Lung (tissue), 16 donors: Measurements from ENCODE around the gene SLC10A3. TPM values are rescaled to one million over a fixed set of nuclear protein-coding genes. Genes with fewer than 3 reads are reported as not detected.
A peak's percentile ranks its signal among the peaks of the same experiment; 100 is the strongest.

Source experiments
- ATAC-seq: fragments of 200-7000 bp; cut with Tn5 transposase; one replicate; pipeline ENCODE4 v1.9.1; 2020; ENCODE audit warnings: moderate number of reproducible peaks; ENCODE audit not compliant: insufficient read depth, low FRiP score
- DNase-seq, 3 donors: peaks; one replicate each; pipeline ENCODE4 v3.0.0-alpha.2; 2013 to 2017
- H3K27ac ChIP-seq, 2 donors: one replicate each; pipeline ENCODE4 v1.5.1; 2013; ENCODE audit warnings: mild to moderate bottlenecking in 2 of 2, moderate library complexity in 2 of 2, control low read depth in 1 of 2, inconsistent platforms in 1 of 2, low read depth in 1 of 2, low read length in 1 of 2
- H3K27me3 ChIP-seq, 3 donors: one replicate each; pipeline ENCODE4 v1.5.1; 2013; ENCODE audit warnings: low read length in 2 of 3; ENCODE audit not compliant: control insufficient read depth in 3 of 3, insufficient read depth in 3 of 3
- H3K36me3 ChIP-seq, 4 donors: one replicate each; pipeline ENCODE4 v1.5.1; 2013; ENCODE audit warnings: low read length in 4 of 4, mild to moderate bottlenecking in 1 of 4, moderate library complexity in 1 of 4; ENCODE audit not compliant: control insufficient read depth in 4 of 4, insufficient read depth in 4 of 4
- H3K4me1 ChIP-seq, 5 donors: one replicate each; pipeline ENCODE4 v1.5.1; 2013; ENCODE audit warnings: low read length in 5 of 5, mild to moderate bottlenecking in 2 of 5, moderate library complexity in 1 of 5; ENCODE audit not compliant: control insufficient read depth in 5 of 5, insufficient read depth in 5 of 5
- H3K4me3 ChIP-seq: one replicate; pipeline ENCODE4 v1.5.1; 2013; ENCODE audit warnings: mild to moderate bottlenecking, control low read depth, moderate library complexity
- H3K9ac ChIP-seq, 2 donors: one replicate each; pipeline ENCODE4 v1.5.1; 2013; ENCODE audit warnings: low read length in 2 of 2, control low read depth in 1 of 2; ENCODE audit not compliant: insufficient read depth in 1 of 2
- H3K9me3 ChIP-seq, 4 donors: one replicate each; pipeline ENCODE4 v1.5.1; 2013; ENCODE audit warnings: low read length in 3 of 4, mild to moderate bottlenecking in 1 of 4, moderate library complexity in 1 of 4; ENCODE audit not compliant: control insufficient read depth in 4 of 4, insufficient read depth in 3 of 4
- CTCF ChIP-seq: IDR thresholded peaks from 2 replicates; pipeline ENCODE4 v1.5.1; 2012; ENCODE audit warnings: mild to moderate bottlenecking; ENCODE audit errors: control extremely low read depth, extremely low read depth
- WGBS, 2 donors: extraction: QIAGEN DNeasy Blood & Tissue Kit; methylation state at CpG; one replicate each; pipeline ENCODE4 v1.1.7; 2013; 5-methylcytosine and 5-hydroxymethylcytosine counted together
- long read RNA-seq, 5 donors: transcript quantifications; one replicate each; lab custom pipeline, GENCODE V29; 2026
- polyA plus RNA-seq, 2 donors: library from polyadenylated mRNA; stranded (reverse); fragments of 200-250 nt; gene quantifications; one replicate each; pipeline ENCODE4 v1.2.1, GENCODE V29; 2013
- total RNA-seq, 2 donors: library from RNA; depleted of rRNA in 1 of 2; stranded (reverse); fragments of >200 nt in 1 of 2; gene quantifications; one replicate each; pipeline ENCODE4 v1.2.1, GENCODE V29; 2014 to 2021
- donor health status: control.
- donor health status: control.
- donor health status: Bipolar disorder and iron deficiency.
- donor health status: healthy.
- donor health status: DM: yes; HTN: yes; CAD: no.

Gene SLC10A3
- 10 to 100 TPM; 11.1 to 30.9 TPM for total RNA-seq
- polyA plus RNA-seq, result 10 to 100 TPM; 27.3 to 33.0 TPM
- long read RNA-seq, donor 1, transcript SLC10A3-201 (2 exons, 2,161 nt), result major isoform, 9 of 10 reads
- long read RNA-seq, donor 1, partial matches to known transcripts, result 0 of 10 reads
- long read RNA-seq, donor 1, other reads (novel, unspliced or antisense), result 0 of 10 reads
- long read RNA-seq, donor 2, partial matches to known transcripts, result 0 of 1 reads
- long read RNA-seq, donor 2, other reads (novel, unspliced or antisense), result 0 of 1 reads
- long read RNA-seq, donor 3, partial matches to known transcripts, result 0 of 3 reads
- long read RNA-seq, donor 3, other reads (novel, unspliced or antisense), result 0 of 3 reads
- long read RNA-seq, donor 4, partial matches to known transcripts, result 0 of 3 reads
- long read RNA-seq, donor 4, other reads (novel, unspliced or antisense), result 0 of 3 reads
- long read RNA-seq, donor 5, transcript SLC10A3-201 (2 exons, 2,161 nt), result major isoform, 6 of 7 reads
- long read RNA-seq, donor 5, partial matches to known transcripts, result 0 of 7 reads
- long read RNA-seq, donor 5, other reads (novel, unspliced or antisense), result 0 of 7 reads

GRCh38 chrX:154490414-154491083 is at the start of gene SLC10A3:
TSS of gene SLC10A3 (minus strand) at chrX:154490629. CDS start at chrX:154488940, 1,689 bp downstream.
- Histone ChIP-seq H3K9ac (peak within 1 kb of the TSS; percentile 55 to 80), H3K27me3 (no peaks in the 10 kb centered on the region), H3K36me3 (no peaks in the 10 kb centered on the region), H3K27ac (peak within 1 kb of the TSS; percentile 91 to 97), H3K4me3 (peak within 1 kb of the TSS; percentile 60), H3K9me3 (peaks cover 0 to 3% (median 0%) of the 10 kb centered on the region in 4 donors), H3K4me1 (peaks cover 0 to 5% (median 0%) of the 10 kb centered on the region in 5 donors)
- WGBS, 2 donors, result 0 to 33% methylated on average over 10 to 71 of the region's 71 CpGs
- TF ChIP-seq CTCF, result no peak
- ATAC-seq (peak; percentile 85), DNase-seq (peak; percentile 94 to 97 (median 97))

- Histone ChIP-seq H3K9ac (no peak overlapping the region), H3K4me3 (no peak overlapping the region), H3K27ac (no peak overlapping the region), H3K9me3 (peaks cover 0 to 3% (median 0%) of the 10 kb centered on the region in 4 donors), H3K27me3 (no peaks in the 10 kb centered on the region), H3K36me3 (peaks cover 0 to 6% (median 2%) of the 10 kb centered on the region in 4 donors), H3K4me1 (peaks cover 0 to 7% (median 4%) of the 10 kb centered on the region in 5 donors)
- ATAC-seq, result no peak
- no peak for TF ChIP-seq CTCF
- WGBS, 2 donors, result 78 to 84% methylated on average over 8 of the region's 8 CpGs
- DNase-seq, result peak in 1 of 3 donors; percentile 10
These were observed 48.6 kb upstream of the SLC10A3 start for GRCh38 chrX:154539077-154539476.

GRCh38 chrX:154535892-154536291 is 45.5 kb upstream of the SLC10A3 start:
- H3K36me3 ChIP-seq, result peaks cover 0 to 19% (median 4%) of the 10 kb centered on the region in 4 donors
- ATAC-seq, result no peak

More at GRCh38 chrX:154535892-154536291, 45.5 kb upstream of the SLC10A3 start:
- TF ChIP-seq CTCF, result no peak
- Histone ChIP-seq H3K4me3 (no peak overlapping the region), H3K27ac (no peak overlapping the region), H3K4me1 (peaks cover 0 to 4% (median 0%) of the 10 kb centered on the region in 5 donors), H3K27me3 (no peaks in the 10 kb centered on the region), H3K9ac (no peak overlapping the region), H3K9me3 (peaks cover 0 to 6% (median 0%) of the 10 kb centered on the region in 4 donors)
- DNase-seq, result no peak
- 84 to 92% methylated on average over 9 of the region's 9 CpGs for WGBS, 2 donors
